NCI-H2196 treated with DMSO at 0.1 percent for 48 hours (cell line): ENCODE data around the gene ISM2.
A peak's percentile ranks its signal among the peaks of the same experiment; 100 is the strongest.
"Not testable (repeated sequence)": the region's sequence is repeated elsewhere in the genome, so short reads cannot be mapped to it uniquely, and the experiment has no call there.

Experiments used
- DNase-seq: peaks from one replicate; lab custom pipeline; 2025; ENCODE audit not compliant: unreplicated experiment; lab: John Stamatoyannopoulos, UW

ISM2 gene

GRCh38 chr14:77498120-77498979 lies at the start of gene ISM2:
TSS of gene ISM2 (minus strand) at chr14:77498816. CDS start at chr14:77498793, 23 bp downstream.
- peak; percentile 42 for DNase-seq

- no peak for DNase-seq
These were observed 49.0 kb upstream of the ISM2 start for GRCh38 chr14:77547512-77548180.

GRCh38 chr14:77545171-77545570 lies 46.6 kb upstream of the ISM2 start:
- DNase-seq = not testable (repeated sequence)

- DNase-seq = no peak
These were observed 46.0 kb upstream of the ISM2 start for GRCh38 chr14:77544571-77544970.

- DNase-seq = no peak
These were observed 45.2 kb upstream of the ISM2 start for GRCh38 chr14:77543637-77544334.

GRCh38 chr14:77543240-77543551 lies 44.6 kb upstream of the ISM2 start:
- DNase-seq = no peak

- no peak for DNase-seq
These were observed 44.0 kb upstream of the ISM2 start for GRCh38 chr14:77542421-77543239.

GRCh38 chr14:77541905-77542304 lies 43.3 kb upstream of the ISM2 start:
- no peak for DNase-seq

- not testable (repeated sequence) for DNase-seq
These were observed 38.3 kb upstream of the ISM2 start for GRCh38 chr14:77536951-77537350.

- no peak for DNase-seq
These were observed 32.5 kb upstream of the ISM2 start for GRCh38 chr14:77531071-77531470.

- DNase-seq = no peak
These were observed 31.3 kb upstream of the ISM2 start for GRCh38 chr14:77529963-77530362.

GRCh38 chr14:77529213-77529612 lies 30.6 kb upstream of the ISM2 start:
- no peak for DNase-seq

- DNase-seq = not testable (repeated sequence)
These were observed 30.1 kb upstream of the ISM2 start for GRCh38 chr14:77528701-77529100.

GRCh38 chr14:77526266-77526665 lies 27.6 kb upstream of the ISM2 start:
- DNase-seq = no peak

- no peak for DNase-seq
These were observed 25.9 kb upstream of the ISM2 start for GRCh38 chr14:77524536-77524935.

GRCh38 chr14:77523109-77523508 lies 24.5 kb upstream of the ISM2 start:
- DNase-seq = no peak

GRCh38 chr14:77520555-77520954 lies 21.9 kb upstream of the ISM2 start:
- DNase-seq = no peak

- DNase-seq = no peak
These were observed 17.5 kb upstream of the ISM2 start for GRCh38 chr14:77516126-77516525.

GRCh38 chr14:77511486-77512162 lies 13.0 kb upstream of the ISM2 start:
- DNase-seq = no peak

- no peak for DNase-seq
These were observed 10.8 kb upstream of the ISM2 start for GRCh38 chr14:77509366-77509765.
